Myocyte (in vitro differentiated cells): ENCODE data around the gene PKP3. TPM values are rescaled to one million over a fixed set of nuclear protein-coding genes. Genes with fewer than 3 reads are reported as not detected.
"Not testable (repeated sequence)": the region's sequence is repeated elsewhere in the genome, so short reads cannot be mapped to it uniquely, and the experiment has no call there.

Experiments used
- DNase-seq: peaks from one replicate; pipeline ENCODE4 v3.0.0-alpha.2; 2012; ENCODE audit warnings: low read depth
- total RNA-seq: library from RNA; depleted of rRNA; stranded (reverse); fragments of >200 nt; gene quantifications from 2 replicates; pipeline ENCODE4 v1.2.3, GENCODE V29; 2014

Gene PKP3
- total RNA-seq, 1 donor from 2014 or later, result 1.4 TPM

DNA sequence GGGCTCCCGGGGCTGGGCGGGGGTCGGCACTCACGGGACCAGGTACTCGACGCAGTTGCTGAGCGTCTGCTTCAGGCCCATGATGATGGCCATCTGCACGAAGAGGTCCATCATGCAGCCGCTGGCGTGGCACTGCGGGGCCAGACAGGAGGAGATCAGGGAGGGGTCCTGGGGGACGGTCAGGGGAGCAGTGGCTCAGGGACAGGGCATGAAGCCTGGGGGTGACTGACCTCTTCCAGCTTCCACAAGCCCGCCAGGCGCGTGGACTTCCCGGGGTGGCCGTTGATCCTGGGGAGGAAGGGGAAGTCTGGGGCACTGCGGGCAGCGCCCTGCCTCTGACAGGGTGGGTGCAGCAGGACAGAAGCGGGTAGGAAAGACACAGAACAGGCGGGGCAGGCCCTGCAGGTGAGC, 26.9 kb downstream of the PKP3 start:
- DNase-seq, result no peak

DNA sequence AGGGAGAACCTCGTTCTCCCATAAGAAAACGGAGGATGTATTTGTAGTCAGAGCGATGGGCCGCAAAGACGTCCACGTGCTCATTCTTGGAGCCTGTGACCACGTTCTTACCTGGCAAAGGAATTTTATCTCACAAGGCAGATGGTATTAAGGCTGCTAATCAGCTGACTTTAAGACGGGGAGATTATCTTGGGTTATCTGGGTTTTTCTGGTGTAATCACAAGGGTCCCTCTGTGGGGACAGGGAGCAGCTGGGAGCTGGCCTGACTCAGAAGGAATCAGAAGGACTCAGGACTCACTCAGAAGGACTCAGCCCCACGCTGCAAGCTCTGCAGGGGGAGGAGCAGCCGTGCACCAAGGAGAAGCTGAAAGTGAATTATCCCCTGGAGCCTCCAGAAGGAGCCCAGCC, 28.2 kb downstream of the PKP3 start:
- no peak for DNase-seq

DNA sequence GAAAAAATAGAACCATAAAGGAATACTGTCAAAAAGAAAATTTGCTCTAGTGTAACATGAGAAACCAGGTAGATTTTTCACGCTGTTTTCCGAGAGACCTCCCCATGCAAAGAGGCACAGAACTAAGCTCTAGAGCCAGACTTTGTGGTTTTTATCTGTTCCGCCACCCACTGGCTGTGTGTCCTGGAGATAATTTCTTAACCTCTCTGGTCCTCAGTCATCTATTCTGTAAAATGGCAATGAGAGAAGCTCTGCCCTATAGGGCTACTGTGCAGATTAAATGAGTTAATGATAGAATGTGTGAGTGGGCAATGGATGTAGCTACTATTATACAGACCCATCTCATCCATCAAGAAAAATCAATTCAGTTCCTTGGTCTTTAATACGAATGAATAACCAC, 30.2 kb downstream of the PKP3 start:
- no peak for DNase-seq

DNA sequence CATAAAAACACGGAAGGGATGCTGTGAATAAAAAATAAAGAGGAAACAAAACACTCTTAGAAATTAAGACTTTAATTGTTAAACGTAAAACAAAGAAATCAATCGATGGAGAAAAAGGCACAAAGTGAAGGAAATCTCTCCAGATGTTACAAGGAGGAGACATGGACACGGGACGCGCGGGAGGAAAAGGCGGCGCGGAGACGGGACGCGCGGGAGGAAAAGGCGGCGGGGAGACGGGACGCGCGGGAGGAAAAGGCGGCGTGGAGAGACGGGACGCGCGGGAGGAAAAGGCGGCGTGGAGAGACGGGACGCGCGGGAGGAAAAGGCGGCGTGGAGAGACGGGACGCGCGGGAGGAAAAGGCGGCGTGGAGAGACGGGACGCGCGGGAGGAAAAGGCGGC, 30.8 kb downstream of the PKP3 start:
- DNase-seq, result not testable (repeated sequence)

DNA sequence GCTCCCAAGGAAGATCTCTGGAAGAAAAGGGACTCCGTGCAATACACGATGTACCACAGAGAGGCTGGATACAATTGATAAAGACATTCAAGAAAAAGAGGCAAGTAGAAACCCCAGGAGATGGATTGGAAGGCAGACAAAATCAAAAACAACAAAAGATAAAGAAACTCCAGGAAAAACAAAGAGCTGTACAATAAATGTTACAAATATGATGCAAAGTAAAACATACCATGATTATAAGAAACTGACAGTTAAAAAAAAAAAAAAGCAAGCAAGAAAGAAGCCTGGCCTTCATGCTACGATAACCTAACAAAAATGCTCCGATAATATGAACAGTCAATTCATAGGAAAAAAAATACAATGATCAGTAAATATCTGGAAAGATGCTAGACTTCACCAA, 31.3 kb downstream of the PKP3 start:
- no peak for DNase-seq

DNA sequence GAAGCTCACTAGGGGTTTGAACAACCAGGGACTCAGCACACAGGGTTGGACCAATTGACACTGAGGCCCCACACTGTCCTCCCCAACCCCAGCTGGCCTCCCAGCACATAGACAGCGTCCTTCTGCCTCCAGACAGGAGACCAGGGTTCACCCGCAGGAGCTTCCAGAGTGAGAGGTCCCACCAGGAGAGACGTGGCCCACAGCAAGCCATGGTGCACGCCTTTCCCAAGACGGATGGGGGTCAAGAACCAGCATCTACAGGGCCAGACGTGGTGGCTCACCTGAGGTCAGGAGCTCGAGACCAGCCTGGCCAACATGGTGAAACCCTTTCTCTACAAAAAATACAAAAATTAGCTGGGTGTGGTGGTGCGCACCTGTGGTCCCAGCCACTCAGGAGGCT, 32.8 kb downstream of the PKP3 start:
- no peak for DNase-seq

DNA sequence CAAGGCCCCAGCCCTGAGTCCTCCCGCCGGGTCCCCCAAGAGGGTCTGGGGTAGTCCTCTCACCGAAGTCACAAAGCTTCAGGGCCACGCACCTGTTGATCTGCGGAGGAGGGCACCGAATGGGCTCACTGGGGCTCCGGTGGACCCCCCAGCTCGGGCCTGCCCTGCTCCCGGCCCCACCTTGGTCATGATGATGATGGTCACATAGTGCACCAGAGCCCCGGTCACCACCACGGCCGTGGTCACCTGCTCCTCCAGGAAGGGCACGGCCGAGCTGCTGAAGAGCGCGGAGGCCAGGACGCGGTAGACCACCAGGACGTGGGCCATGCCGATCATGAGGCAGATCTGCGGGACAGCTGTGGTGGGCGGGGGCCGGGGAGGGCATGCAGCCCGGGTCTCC, 34.3 kb downstream of the PKP3 start:
- DNase-seq, result no peak

DNA sequence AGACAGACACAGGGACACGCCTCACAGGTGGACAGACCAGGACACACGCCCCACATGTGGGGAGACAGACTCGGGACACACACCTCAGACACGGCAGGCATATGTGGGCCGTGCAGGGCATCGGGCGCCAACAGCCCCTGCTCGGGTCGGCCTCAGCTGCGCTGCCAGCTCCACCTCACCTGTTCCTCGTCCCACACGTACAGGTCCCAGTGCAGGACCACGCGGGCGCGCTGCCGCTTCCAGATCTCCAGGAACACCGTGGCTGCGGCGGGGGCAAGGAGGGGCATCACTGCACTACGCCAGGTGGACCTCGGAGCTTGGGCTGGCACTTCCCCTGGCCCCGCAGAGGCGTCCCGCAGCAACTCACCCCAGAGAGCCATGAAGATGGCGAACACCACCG, 35.4 kb downstream of the PKP3 start:
- no peak for DNase-seq

DNA sequence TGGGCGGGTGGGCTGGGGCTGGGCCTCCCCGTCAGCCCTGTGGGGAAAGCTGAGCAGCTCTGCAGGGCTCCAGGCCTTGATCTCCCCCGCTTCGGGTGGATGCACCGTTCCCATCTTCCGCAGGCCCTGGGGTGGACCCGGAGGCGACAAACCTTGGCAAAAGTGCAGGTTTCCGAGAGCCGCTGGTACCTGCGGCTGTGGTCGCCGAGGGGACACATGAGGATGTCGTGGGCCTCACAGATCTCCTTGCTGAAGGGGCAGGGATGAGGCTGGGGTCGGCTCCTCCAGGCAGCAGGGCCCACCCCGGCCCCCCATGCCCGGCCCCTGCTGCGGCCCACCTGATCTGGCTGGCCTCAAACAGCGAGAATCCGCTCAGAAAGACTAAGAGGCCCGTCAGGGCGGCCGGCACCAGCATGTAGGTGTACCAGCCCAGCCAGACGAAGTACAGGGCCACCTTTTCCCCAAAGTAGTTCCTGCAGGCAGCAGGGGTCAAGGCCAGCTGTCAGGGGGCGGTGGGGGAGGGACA, 36.0 kb downstream of the PKP3 start:
- no peak for DNase-seq

DNA sequence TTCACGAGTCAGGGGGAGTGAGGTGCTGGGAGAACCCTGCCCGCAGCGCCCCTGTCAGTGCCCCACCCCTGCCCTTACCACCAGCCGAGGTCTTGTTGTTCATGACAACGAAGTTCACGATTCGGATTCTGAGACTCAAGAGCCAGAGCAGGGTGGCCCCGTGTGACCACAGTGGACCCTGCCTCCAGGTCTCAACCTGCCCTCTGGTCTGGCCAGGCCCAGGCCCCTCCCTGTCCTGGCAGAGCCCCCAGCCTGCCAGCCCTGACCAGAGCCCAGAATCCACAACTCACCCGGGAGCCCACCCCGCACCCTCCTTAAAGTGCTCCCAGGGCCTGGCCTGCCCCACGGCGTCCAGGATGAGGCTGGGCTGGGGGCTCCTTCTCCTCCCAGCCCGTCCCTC, 37.9 kb downstream of the PKP3 start:
- no peak for DNase-seq

DNA sequence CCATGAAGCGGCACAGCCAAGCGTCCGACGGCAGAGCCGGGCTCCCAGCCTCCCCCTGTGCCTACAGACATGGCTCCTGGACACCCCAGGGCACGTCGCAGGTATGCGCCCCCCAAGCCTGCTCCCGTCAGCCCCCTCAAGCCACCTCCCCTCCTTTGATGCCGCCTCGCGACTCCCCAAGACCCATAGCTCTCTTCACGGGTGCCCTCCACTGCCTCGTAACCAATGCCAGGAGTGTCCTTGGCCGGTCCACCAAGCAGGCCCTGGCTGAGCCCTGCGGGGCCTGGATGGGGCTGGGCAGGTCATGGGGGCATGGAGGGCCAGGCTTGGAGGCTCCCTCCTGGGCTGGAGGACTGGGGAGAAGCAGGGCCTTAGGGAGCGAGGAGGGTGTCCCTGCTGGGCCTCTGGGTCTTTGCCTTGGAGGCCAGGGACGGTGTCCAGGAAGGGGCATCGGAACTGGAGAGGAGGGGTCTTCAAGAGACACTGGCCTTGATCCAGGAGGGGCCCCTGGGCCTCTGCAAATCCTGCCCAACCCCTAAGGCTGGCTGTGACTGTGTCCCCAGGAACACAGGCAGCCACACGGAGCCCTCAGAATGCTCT, 38.6 kb downstream of the PKP3 start:
- DNase-seq, result no peak

DNA sequence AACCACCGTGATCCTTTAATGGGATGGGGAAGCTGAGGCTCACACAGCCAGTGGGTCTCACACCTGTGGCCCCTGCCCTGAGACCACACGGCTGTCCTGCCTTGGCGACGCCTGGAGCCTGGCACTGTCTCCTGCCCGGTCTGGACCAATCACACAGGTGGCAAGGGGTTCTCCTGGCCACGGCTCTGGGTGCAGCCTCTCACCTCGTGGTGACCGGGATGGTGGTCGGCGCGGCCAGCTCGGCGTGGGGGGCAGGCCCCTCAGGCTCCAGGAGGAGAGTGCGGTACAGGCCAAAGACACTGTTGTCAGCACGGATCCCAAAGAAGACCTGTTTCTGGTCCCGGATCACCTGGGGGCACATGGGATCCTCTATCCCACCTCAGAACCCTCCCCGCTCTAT, 39.1 kb downstream of the PKP3 start:
- no peak for DNase-seq

DNA sequence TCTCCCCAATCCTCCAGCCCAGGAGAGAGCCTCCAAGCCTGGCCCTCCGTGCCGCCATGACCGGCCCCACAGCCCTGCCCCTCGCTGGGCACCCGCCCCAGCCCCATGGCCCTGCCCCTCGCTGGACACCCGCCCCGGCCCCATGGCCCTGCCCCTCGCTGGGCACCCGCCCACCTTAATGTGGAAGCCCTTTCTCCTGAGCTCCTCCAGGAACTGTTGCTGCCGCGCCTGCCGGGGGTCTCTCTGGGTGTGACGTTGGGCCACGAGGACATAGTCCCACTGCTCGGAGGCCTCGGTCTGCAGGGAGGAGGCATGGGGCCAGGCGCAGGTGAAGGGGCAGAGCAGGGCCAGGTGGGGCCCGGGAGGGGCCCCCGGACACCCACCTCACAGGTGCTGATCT, 39.6 kb downstream of the PKP3 start:
- DNase-seq, result no peak

DNA sequence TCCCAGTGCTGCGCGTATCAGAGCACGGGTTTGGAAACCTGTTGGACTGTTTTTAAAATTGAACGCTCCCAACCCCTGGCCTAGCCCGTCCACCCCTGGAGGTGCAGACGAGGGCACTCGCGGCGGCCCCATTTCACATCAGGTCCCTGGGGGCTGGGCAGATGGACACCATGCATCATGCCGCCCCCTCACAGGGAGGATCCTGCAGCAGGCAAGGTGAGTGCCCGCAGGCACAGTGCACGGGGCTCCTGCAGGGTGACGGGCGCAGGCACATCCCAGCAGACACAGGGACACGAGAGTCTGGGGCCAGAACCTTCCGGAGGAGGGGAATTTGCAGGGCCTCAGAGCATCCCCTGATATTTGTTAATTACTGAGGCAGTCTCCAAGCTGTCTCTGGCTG, 40.5 kb downstream of the PKP3 start:
- DNase-seq, result no peak

DNA sequence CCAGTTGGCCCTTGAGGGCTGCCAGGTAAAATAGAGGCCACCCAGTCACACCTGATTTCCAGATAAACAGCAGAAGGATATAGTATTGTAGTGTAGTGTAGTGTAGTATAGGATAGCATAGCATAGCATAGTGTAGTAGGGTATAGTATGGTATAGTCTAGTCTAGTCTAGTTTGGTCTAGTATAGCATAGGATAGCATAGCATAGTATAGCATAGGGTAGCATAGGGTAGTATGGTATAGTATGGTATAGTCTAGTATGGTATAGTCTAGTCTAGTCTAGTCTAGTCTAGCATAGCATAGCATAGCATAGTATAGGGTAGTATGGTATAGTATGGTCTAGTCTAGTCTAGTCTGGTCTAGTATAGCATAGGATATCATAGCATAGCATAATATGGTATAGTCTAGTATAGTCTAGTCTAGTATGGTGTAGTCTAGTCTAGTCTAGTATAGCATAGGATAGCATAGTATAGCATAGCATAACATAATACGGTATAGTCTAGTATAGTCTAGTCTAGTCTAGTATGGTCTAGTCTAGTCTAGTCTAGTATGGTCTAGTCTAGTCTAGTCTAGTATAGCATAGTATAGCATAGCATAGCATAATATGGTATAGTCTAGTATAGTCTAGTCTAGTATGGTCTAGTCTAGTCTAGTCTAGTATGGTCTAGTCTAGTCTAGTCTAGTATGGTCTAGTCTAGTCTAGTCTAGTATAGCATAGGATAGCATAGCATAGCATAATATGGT, 41.2 kb downstream of the PKP3 start:
- DNase-seq, result not testable (repeated sequence)

DNA sequence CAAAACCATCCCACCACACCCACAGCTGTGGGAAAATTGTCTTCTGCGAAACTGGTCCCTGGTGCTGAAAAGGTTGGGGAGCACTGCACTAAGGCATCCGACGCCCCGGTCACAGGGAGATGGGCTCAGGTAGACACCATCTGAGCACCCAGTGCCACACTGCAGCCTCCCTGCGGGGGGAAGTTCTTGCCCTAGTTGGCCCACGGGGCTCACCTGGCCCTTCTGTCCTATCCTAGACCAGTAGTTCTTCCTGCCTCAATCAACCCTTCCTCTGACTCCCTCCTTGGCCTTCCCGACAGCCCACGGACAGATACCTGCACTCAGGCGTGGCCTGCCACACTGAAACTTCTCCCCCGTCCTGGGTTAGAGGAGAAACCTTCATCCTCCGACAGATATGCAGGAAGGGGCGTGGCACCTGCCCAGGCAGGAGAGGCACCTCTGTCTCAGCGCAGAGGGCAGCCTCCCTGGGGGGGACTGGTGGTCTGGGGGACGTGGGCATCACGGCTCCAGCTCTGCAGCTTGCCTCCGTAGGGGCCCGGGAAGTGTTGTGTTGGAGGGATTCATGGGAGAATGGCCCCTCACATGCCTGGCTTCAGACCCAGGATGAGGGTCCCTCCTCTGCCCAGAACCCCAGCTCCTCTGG, 43.3 kb downstream of the PKP3 start:
- DNase-seq, result no peak

DNA sequence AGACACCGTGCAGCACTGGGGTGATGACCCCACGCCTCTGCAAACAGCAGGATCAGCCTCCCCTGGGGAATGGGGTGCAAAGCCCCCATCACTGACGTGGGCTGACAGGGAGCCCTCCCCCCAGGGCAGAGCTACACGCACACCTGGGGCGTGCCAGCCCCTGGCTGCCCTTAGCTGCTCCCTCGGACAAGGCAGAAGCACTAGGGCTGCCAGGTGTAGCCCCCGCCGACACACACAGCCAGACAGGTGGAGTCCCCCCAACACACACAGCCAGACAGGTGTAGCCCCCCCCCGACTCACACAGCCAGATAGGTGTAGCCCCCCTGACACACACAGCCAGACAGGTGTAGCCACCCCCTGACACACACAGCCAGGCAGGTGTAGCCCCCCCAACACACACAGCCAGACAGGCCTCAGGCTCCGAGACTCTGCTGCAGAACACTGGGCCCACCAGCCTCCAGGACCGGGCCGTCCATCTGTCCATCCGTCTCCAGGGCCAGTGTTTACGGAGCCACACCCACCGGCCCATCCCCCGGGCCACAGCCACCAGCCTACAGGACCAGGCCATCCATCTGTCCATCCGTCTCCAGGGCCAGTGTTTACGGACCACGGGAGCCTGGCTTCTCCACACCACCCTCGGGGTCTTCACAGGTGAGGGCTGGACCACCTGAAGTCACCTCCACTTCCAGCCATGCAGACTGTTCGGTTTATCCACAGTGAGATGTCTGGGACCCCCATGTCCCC, 44.3 kb downstream of the PKP3 start:
- DNase-seq, result no peak

DNA sequence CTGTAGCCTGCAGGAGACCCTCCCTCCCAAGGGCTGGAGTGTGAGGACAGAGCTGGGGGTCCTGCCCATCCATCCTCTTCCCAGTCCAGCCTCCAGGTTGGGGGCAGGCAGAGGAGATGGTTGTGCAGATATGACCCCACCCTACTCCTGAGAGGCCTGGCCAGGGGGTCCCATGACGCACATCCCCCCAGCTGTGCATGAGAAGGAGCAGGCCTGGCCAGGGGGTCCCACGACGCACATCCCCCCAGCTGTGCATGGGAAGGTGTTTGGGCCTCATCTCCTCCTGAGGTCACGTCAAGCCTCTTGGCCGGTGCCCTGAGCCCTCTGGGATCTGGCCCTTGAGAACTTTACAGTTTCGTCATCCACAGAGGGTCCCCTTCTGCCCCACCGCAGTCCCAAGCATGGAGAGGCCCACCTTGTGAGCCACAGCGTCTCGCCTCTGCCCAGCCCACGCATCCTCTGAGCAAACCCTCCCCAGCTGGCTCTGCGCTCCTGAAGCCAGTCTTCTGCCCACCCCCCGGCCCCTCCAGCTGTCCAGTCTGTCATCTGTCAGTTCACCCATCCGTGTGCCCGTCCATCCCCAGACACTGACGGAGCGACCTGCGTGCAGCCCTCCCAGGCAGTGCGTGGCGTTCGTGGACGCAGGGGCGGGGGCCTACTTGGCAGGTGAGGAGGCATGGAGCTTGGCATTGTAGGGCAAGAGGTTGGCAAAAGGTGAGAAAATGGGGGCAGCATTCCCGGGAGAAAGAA, 45.5 kb downstream of the PKP3 start:
- peak; percentile 47 for DNase-seq

DNA sequence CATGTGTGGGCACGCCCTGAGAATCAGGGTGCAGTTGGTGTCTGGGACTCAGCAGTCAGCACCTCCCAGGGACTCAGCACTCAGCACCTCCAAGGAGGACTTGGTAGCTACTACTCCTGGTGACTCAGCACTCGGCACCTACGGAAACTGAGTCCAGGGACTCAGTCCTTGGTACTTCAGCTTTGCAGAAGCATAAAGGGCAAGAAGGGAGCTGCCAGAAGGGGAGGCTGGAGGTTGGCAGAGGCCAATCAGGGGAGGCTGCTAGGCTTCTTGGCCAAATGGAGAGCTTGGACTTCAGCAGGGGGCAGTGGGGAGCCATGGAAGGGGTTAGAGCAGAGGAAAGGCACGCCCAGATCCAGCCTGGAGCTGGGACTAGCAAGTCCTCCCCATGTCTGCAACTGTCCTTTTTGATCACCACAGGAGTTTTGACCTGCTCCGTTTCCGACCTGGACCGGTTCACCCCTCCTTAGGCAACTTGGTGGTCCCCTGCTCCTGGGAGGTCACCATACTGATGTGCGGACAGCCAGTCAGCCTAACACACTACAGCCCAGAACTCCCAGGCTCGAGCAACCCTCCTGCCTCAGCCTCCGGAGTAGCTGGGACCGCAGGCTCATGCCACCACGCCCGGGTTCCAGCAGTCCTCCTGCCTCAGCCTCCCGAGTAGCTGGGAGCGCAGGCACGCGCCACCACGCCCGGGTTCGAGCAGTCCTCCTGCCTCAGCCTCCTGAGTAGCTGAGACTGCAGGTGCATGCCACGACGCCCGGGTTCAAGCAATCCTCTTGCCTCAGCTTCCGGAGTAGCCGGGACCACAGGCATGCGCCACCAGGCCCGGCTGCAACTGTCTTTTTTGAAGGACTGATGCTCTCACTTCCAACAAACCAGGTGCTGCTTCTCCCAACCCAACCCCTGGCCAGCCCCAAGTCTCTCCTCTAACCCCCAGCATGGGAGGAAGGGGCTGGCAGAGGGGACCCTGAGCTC, 46.3 kb downstream of the PKP3 start:
- DNase-seq, result peak; percentile 35

DNA sequence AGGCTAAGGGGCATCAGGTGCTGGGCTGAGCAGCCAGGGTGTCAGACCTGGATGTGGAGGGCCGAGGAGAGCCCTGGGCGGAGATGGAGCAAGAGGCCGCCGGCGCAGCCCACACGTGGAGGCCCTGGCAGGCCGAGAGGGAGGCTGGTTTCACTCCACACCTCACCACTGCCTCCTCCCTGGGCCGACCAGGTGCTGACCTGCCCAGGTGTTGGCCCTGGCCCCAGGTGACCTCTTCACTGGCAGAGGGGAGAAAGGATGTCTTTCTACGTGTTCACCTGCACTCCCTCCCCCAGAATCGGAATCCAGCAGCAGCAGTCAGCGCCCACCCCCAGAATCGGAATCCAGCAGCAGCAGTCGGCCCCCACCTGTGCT, 47.0 kb downstream of the PKP3 start:
- DNase-seq, result no peak
